Activated gamma-delta T cell (primary cell): ENCODE data around the gene PTS.
"Not testable (repeated sequence)": the region's sequence is repeated elsewhere in the genome, so short reads cannot be mapped to it uniquely, and the experiment has no call there.

Experiments
- DNase-seq: peaks from one replicate; lab custom pipeline; 2025; lab: John Stamatoyannopoulos, UW
- total RNA-seq, 2 donors: gene quantifications; one replicate each; lab custom pipeline; 2026; lab: John Stamatoyannopoulos, UW

PTS gene
- 23.2 to 24.4 reads per million in 2 donors for total RNA-seq

- peak; percentile 72 for DNase-seq
Measured at GRCh38 chr11:112226062-112226830, at the start of gene PTS. PTS (plus strand) TSS chr11:112226428; CDS start chr11:112226444, 16 bp downstream.

GRCh38 chr11:112177589-112177988, 48.6 kb upstream of the PTS start:
- DNase-seq, result no peak

GRCh38 chr11:112178428-112178827, 47.8 kb upstream of the PTS start:
- DNase-seq, result no peak

GRCh38 chr11:112178936-112179335, 47.3 kb upstream of the PTS start:
- no peak for DNase-seq

GRCh38 chr11:112179601-112180000, 46.6 kb upstream of the PTS start:
- DNase-seq, result no peak

GRCh38 chr11:112182867-112183266, 43.4 kb upstream of the PTS start:
- no peak for DNase-seq

- no peak for DNase-seq
Measured at GRCh38 chr11:112185883-112186282, 40.3 kb upstream of the PTS start.

- DNase-seq, result no peak
Measured at GRCh38 chr11:112186304-112186703, 39.9 kb upstream of the PTS start.

GRCh38 chr11:112195113-112195512, 31.1 kb upstream of the PTS start:
- not testable (repeated sequence) for DNase-seq

- no peak for DNase-seq
Measured at GRCh38 chr11:112195951-112196351, 30.3 kb upstream of the PTS start.

- no peak for DNase-seq
Measured at GRCh38 chr11:112196519-112197087, 29.6 kb upstream of the PTS start.

- DNase-seq, result not testable (repeated sequence)
Measured at GRCh38 chr11:112199101-112199500, 27.1 kb upstream of the PTS start.

GRCh38 chr11:112200252-112200651, 26.0 kb upstream of the PTS start:
- DNase-seq, result no peak

- DNase-seq, result no peak
Measured at GRCh38 chr11:112206071-112206470, 20.2 kb upstream of the PTS start.

GRCh38 chr11:112210890-112211289, 15.3 kb upstream of the PTS start:
- no peak for DNase-seq

GRCh38 chr11:112211536-112211935, 14.7 kb upstream of the PTS start:
- DNase-seq, result no peak

- DNase-seq, result no peak
Measured at GRCh38 chr11:112212290-112212689, 13.9 kb upstream of the PTS start.

GRCh38 chr11:112212710-112213109, 13.5 kb upstream of the PTS start:
- no peak for DNase-seq

- DNase-seq, result no peak
Measured at GRCh38 chr11:112213753-112214152, 12.5 kb upstream of the PTS start.

- no peak for DNase-seq
Measured at GRCh38 chr11:112215621-112216020, 10.6 kb upstream of the PTS start.

- DNase-seq, result no peak
Measured at GRCh38 chr11:112216561-112217105, 9.6 kb upstream of the PTS start.

GRCh38 chr11:112219476-112220232, 6.6 kb upstream of the PTS start:
- DNase-seq, result no peak
